Endothelial cell (in vitro differentiated cells): ENCODE measurements around the gene MUC3A. TPM values are rescaled to one million over a fixed set of nuclear protein-coding genes. Genes with fewer than 3 reads are reported as not detected.

Experiments used
- DNase-seq: peaks from one replicate; pipeline ENCODE4 v3.0.0; 2021; ENCODE audit warnings: low spot score
- H3K27ac Mint-ChIP-seq: one replicate; pipeline ENCODE4 v1.8.0; 2021; ENCODE audit warnings: mixed read lengths, inconsistent platforms; ENCODE audit not compliant: unreplicated experiment
- H3K27me3 Mint-ChIP-seq: one replicate; pipeline ENCODE4 v1.8.0; 2021; ENCODE audit warnings: mild to moderate bottlenecking, moderate library complexity, mixed read lengths, inconsistent platforms; ENCODE audit not compliant: unreplicated experiment
- H3K36me3 Mint-ChIP-seq: one replicate; pipeline ENCODE4 v1.8.0; 2021; ENCODE audit warnings: mild to moderate bottlenecking, low read depth, mixed read lengths, inconsistent platforms; ENCODE audit not compliant: unreplicated experiment
- H3K4me1 Mint-ChIP-seq: one replicate; pipeline ENCODE4 v1.8.0; 2021; ENCODE audit warnings: mild to moderate bottlenecking, mixed read lengths, inconsistent platforms; ENCODE audit not compliant: unreplicated experiment
- H3K4me3 Mint-ChIP-seq: one replicate; pipeline ENCODE4 v1.8.0; 2021; ENCODE audit warnings: mild to moderate bottlenecking, mixed read lengths, inconsistent platforms; ENCODE audit not compliant: unreplicated experiment
- H3K9me3 Mint-ChIP-seq: one replicate; pipeline ENCODE4 v1.8.0; 2021; ENCODE audit warnings: mixed read lengths, inconsistent platforms; ENCODE audit not compliant: unreplicated experiment
- long read RNA-seq: library from polyadenylated mRNA; unstranded; transcript quantifications from one replicate; pipeline ENCODE4 v2.0.0, GENCODE V29; 2020; ENCODE audit not compliant: unreplicated experiment
- total RNA-seq: library from RNA; stranded (reverse); fragmentation: NEBNext Ultra II Directional; extraction: Animal tissue kit (Norgen Biotek cat#: 25700); gene quantifications from one replicate; pipeline ENCODE4 v1.2.1, GENCODE V29; 2021; ENCODE audit not compliant: unreplicated experiment
- TF ChIP-seq, protein P1 (sequence below): fragments of 200-600 bp; sonication (generic); IDR thresholded peaks from one replicate; pipeline ENCODE4 v1.5.0; 2021; ENCODE audit warnings: antibody characterized with exemption; ENCODE audit not compliant: unreplicated experiment

MUC3A gene, protein sequence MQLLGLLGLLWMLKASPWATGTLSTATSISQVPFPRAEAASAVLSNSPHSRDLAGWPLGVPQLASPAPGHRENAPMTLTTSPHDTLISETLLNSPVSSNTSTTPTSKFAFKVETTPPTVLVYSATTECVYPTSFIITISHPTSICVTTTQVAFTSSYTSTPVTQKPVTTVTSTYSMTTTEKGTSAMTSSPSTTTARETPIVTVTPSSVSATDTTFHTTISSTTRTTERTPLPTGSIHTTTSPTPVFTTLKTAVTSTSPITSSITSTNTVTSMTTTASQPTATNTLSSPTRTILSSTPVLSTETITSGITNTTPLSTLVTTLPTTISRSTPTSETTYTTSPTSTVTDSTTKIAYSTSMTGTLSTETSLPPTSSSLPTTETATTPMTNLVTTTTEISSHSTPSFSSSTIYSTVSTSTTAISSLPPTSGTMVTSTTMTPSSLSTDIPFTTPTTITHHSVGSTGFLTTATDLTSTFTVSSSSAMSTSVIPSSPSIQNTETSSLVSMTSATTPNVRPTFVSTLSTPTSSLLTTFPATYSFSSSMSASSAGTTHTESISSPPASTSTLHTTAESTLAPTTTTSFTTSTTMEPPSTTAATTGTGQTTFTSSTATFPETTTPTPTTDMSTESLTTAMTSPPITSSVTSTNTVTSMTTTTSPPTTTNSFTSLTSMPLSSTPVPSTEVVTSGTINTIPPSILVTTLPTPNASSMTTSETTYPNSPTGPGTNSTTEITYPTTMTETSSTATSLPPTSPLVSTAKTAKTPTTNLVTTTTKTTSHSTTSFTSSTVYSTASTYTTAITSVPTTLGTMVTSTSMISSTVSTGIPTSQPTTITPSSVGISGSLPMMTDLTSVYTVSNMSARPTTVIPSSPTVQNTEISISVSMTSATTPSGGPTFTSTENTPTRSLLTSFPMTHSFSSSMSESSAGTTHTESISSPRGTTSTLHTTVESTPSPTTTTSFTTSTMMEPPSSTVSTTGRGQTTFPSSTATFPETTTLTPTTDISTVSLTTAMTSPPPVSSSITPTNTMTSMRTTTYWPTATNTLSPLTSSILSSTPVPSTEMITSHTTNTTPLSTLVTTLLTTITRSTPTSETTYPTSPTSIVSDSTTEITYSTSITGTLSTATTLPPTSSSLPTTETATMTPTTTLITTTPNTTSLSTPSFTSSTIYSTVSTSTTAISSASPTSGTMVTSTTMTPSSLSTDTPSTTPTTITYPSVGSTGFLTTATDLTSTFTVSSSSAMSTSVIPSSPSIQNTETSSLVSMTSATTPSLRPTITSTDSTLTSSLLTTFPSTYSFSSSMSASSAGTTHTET (N-terminal part only)
- 3.4 TPM for total RNA-seq
- long read RNA-seq: 0 reads

DNA sequence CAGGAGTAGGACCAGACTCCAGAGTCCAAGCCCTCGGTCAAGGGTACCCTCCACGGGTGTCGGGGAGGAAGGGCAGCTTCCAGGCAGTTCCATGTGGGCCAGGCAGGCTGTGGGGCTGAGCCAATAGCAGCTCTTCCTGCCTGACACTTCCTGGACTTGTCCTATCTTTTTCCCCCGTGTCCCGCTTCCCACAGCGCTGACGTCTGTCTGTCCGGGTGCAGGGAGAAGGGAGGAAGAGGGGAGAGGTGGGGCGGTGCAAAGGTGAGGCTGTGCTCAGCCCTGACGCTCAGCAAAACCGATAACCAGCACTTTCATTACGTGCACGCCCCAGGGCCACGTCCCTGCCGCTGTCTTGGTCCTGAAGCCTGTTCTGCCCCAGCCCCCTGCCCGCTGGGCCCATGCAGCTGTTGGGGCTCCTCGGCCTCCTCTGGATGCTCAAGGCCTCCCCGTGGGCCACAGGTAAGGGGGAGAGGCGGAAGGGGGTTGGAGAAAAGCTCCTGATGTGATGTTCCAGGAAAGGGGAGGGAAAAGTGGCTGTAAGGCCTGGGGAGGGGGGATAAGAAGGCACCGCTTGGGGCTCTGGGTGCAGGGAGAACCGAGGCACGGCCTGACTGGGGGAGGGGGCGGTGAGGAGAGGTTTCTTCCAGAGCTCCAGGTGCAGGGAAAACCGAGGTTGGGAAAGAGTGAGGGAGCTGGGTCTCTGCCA is at the start of gene MUC3A:
Gene MUC3A (plus strand): TSS at position 308 of the 706 bp plus-strand sequence. CDS start 91 bp downstream, at position 399.
- Mint-ChIP-seq H3K9me3 (no peaks in the 10 kb centered on the region), H3K4me1 (peaks cover 2% of the 10 kb centered on the region), H3K27ac (no peak within 1 kb of the TSS), H3K27me3 (peaks cover 3% of the 10 kb centered on the region), H3K4me3 (no peak within 1 kb of the TSS), H3K36me3 (no peaks in the 10 kb centered on the region)
- peak; percentile 27 for DNase-seq
- TF ChIP-seq, protein P1, sequence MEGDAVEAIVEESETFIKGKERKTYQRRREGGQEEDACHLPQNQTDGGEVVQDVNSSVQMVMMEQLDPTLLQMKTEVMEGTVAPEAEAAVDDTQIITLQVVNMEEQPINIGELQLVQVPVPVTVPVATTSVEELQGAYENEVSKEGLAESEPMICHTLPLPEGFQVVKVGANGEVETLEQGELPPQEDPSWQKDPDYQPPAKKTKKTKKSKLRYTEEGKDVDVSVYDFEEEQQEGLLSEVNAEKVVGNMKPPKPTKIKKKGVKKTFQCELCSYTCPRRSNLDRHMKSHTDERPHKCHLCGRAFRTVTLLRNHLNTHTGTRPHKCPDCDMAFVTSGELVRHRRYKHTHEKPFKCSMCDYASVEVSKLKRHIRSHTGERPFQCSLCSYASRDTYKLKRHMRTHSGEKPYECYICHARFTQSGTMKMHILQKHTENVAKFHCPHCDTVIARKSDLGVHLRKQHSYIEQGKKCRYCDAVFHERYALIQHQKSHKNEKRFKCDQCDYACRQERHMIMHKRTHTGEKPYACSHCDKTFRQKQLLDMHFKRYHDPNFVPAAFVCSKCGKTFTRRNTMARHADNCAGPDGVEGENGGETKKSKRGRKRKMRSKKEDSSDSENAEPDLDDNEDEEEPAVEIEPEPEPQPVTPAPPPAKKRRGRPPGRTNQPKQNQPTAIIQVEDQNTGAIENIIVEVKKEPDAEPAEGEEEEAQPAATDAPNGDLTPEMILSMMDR: no peak

DNA sequence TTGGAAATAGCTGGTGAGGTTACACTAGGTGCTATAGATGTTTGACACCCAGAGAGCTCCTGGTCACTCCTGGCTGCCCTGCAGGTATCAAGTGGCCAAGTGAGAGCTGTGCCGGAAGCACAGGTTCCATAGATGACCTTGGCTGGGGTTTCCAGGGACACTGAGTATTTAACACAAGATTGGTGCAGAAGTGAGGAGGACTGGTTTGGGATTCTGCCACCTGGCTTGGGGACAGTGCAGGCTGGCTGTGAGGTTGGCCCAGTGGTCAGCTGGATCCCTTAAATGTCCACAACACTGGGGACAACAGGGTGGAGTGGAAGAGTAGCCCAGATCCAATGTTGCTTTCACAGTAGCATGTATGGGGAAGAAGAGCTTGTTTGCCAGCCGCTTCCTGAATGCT is 48.4 kb upstream of the MUC3A start:
- Mint-ChIP-seq H3K27ac (no peak overlapping the region), H3K4me3 (no peak overlapping the region), H3K9me3 (no peaks in the 10 kb centered on the region), H3K27me3 (peaks cover 12% of the 10 kb centered on the region), H3K4me1 (peaks cover 5% of the 10 kb centered on the region), H3K36me3 (peaks cover 4% of the 10 kb centered on the region)
- DNase-seq: no peak
- TF ChIP-seq, protein P1: no peak

DNA sequence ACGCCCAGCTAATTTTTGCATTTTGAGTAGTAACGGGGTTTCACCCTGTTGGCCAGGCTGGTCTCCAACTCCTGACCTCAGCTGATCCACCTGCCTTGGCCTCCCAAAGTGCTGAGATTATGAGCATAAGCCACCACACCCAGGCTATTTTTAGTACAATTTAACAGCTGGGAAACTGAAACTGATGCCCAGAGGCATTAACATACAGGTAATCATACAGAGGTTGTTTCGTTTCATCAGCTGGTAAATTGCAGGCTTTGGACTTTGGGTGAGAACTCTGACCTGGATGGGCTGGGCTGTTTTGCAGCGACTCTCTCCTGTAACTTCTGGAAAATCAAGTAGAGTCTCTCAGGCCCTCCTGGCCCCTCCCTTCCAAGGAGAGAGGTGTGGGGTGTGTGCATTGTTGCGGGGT is 47.4 kb upstream of the MUC3A start:
- Mint-ChIP-seq H3K36me3 (peaks cover 4% of the 10 kb centered on the region), H3K27ac (no peak overlapping the region), H3K27me3 (peaks cover 6% of the 10 kb centered on the region), H3K4me3 (no peak overlapping the region), H3K9me3 (no peaks in the 10 kb centered on the region), H3K4me1 (no peaks in the 10 kb centered on the region)
- TF ChIP-seq, protein P1: no peak
- no peak for DNase-seq

DNA sequence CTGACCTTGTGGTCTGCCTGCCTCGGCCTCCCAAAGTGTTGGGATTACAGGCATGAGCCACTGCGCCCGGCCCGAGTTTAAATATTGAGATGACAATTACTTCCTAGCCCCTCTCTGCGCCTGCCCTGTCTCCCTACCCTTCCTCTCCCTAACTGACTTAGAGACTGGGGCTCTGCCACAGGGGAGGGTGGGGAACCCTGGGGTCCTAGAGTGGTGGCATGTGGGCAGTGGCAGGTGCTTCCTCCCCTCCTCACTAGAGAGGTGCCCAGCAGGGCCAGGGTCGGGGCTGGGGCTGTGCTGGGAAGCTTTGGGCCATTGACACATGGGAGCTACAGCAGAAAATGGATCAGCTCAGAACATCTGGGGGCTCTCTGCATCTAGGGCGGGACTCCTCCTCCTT is 46.7 kb upstream of the MUC3A start:
- TF ChIP-seq, protein P1: no peak

More for the DNA sequence above, 46.7 kb upstream of the MUC3A start:
- Mint-ChIP-seq H3K27me3 (peaks cover 4% of the 10 kb centered on the region), H3K4me1 (no peaks in the 10 kb centered on the region), H3K36me3 (peaks cover 4% of the 10 kb centered on the region), H3K9me3 (no peaks in the 10 kb centered on the region), H3K27ac (no peak overlapping the region), H3K4me3 (no peak overlapping the region)
- no peak for DNase-seq
